Kidney epithelial cell (primary cell): ENCODE measurements around the gene PRR19. TPM values are rescaled to one million over a fixed set of nuclear protein-coding genes. Genes with fewer than 3 reads are reported as not detected.
"Not testable (repeated sequence)": the region's sequence is repeated elsewhere in the genome, so short reads cannot be mapped to it uniquely, and the experiment has no call there.

ENCODE experiments used
- DNase-seq: peaks from one replicate; pipeline ENCODE4 v3.0.0-alpha.2; 2010; ENCODE audit warnings: low read depth
- H3K27me3 ChIP-seq: 2 replicates; pipeline ENCODE4 v1.6.0; 2011; ENCODE audit warnings: low read length; ENCODE audit not compliant: control insufficient read depth, insufficient read depth
- H3K36me3 ChIP-seq: 2 replicates; pipeline ENCODE4 v1.5.1; 2011; ENCODE audit warnings: low read length; ENCODE audit not compliant: control insufficient read depth, insufficient read depth
- H3K4me3 ChIP-seq: 2 replicates; pipeline ENCODE4 v1.5.1; 2011; ENCODE audit warnings: low read depth, mild to moderate bottlenecking, control low read depth, low read length
- total RNA-seq: library from RNA; depleted of rRNA; stranded (reverse); fragments of >200 nt; gene quantifications from 2 replicates; pipeline ENCODE4 v1.2.3, GENCODE V29; 2015
- TF ChIP-seq, protein P1 (sequence below): IDR thresholded peaks from 2 replicates; pipeline ENCODE4 v1.5.1; 2011; ENCODE audit warnings: mild to moderate bottlenecking, moderate library complexity, low read length, control low read depth, inconsistent platforms; ENCODE audit not compliant: insufficient read depth, poor library complexity, severe bottlenecking

PRR19 gene
- total RNA-seq, 1 donor from 2014 or later: 0.92 TPM

DNA sequence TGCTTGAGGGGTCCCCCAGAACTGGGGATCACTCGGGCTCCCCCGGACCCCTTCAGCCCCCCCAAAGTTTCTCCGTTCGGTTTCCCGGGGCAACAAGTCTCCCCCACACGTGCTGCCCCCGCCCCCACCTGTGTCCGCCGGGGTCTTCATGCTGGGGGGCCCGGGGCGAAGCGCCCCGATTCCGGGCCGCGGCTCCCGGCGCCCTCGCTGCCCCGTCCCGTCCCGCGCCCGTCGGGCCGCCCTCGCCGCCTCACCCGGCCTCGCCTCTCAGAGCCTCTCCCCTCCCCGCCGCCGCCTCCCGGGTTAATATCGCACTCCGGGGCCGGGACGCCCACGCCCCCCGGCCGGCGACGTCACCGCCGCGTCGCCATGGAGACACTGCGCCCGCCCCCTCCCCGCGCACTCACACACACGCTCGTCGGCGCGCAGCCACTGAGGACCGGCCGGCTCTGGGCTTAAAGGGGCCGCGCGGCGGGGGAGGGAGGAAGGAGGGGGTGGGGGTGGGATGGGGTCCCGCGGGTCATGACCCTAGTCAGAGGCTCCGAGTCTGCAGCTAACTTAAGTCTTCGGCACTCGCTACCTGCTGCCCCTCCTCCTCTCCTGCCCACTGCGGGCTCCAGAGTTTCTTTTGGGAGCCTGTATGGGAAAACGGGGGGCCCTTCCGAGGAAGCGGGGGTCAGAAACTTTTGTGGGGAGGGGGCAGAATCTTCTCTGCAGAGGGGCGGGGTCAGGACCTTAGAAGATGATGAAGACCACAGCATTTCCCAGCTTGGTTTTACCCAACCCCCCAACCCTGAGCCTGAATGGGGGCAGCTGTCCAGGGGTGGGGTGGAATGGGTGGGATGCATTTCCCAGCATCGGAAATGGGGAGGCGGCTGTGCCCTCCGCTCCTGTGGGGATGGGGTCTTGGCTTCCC is 46.8 kb upstream of the PRR19 start, which contains the start of gene ERF:
Gene ERF, minus strand, starts transcription at position 279 of the 916 bp plus-strand sequence. Its CDS starts 129 bp downstream, at position 150.
- Histone ChIP-seq H3K36me3 (no peaks in the 10 kb centered on the region), H3K27me3 (no peaks in the 10 kb centered on the region), H3K4me3 (peak within 1 kb of the TSS; percentile 99)
- TF ChIP-seq, protein P1, sequence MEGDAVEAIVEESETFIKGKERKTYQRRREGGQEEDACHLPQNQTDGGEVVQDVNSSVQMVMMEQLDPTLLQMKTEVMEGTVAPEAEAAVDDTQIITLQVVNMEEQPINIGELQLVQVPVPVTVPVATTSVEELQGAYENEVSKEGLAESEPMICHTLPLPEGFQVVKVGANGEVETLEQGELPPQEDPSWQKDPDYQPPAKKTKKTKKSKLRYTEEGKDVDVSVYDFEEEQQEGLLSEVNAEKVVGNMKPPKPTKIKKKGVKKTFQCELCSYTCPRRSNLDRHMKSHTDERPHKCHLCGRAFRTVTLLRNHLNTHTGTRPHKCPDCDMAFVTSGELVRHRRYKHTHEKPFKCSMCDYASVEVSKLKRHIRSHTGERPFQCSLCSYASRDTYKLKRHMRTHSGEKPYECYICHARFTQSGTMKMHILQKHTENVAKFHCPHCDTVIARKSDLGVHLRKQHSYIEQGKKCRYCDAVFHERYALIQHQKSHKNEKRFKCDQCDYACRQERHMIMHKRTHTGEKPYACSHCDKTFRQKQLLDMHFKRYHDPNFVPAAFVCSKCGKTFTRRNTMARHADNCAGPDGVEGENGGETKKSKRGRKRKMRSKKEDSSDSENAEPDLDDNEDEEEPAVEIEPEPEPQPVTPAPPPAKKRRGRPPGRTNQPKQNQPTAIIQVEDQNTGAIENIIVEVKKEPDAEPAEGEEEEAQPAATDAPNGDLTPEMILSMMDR: no peak
- peak; percentile 38 for DNase-seq

DNA sequence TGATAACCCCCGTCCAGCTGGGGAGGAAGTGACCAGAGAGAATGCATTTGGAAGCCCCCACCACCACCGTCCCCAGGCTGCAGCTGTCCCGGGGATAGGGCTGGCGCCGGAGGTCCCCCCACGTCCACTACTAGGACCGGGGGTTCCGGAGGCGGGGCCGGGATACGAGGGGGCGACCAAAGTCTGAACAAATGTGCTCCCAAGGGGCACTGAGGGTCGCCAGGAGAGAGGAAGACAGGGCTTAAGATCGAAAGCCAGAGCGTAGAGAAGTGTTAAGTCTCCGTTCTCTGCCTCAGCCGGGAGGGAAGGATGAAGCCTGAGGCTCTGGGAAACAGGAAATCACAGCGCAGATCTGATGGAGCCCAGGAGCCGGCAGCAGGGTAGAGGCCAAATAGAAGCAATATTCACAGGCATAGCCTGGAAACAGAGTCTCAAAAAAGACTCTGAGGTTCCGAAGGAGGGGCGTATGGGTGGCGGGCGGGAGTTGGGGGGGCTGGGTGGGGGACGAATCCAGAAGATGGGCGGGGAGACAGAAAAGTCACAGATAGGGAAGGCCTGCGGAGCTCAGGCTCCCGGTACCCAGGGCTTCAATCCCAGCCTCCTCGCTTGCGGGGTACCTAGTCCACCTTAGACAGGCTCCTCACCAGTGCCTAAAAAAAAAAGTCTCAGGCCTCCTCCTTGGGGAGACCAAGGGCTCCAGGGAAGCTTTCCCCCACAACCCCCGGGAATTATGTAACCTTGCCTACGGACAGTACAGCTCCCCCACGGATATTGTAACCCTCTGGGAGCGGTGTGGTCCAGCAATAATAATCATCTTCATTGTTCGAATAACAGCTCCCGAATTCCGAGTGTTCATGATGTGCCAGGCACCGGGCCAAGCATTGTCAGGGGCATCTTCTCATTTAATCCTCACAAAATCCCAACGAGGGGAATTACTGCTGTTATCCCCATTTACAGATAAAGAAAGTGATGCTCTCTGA is 45.9 kb upstream of the PRR19 start:
- Histone ChIP-seq H3K36me3 (no peaks in the 10 kb centered on the region), H3K4me3 (peak overlapping the region; percentile 99), H3K27me3 (no peaks in the 10 kb centered on the region)
- no peak for DNase-seq
- TF ChIP-seq, protein P1: no peak

DNA sequence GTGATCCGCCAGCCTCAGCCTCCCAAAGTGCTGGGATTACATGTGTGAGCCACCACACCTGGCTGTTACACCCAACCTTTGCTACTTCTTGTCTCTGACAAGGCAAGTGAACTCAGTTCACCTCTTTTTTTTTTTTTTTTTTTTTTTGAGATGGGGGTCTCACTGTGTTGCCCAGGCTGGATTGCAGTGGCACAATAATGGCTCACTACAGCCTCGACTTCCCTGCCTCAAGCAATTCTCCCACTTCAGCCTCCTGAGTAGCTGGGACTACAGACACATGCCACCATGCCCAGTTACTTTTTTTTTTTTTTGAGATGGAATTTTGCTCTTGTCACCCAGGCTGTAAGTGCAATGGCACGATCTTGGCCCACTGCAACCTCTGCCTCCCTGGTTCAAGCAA is 44.1 kb upstream of the PRR19 start:
- not testable (repeated sequence) for H3K27me3 ChIP-seq, H3K4me3 ChIP-seq, DNase-seq, H3K36me3 ChIP-seq

DNA sequence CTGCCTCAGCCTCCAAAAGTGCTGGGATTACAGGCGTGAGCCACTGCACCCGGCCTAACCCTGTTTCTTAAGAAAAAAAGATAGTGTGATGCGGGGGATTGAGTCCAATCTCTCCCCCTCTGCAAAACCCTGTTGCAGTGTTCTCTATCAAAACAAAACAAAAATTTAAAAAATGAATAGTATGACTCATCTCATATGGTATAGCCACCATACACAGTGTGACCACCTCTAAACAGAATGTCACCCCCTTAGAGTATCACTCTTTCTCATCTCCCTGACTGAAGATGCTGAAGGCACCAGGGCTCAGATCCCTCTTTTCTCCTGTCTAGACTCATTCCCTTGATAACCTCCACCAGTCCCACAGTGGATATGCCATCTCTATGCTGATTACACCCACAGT is 40.2 kb upstream of the PRR19 start:
- no peak for DNase-seq
- TF ChIP-seq, protein P1: no peak
- Histone ChIP-seq H3K36me3 (no peaks in the 10 kb centered on the region), H3K27me3 (no peaks in the 10 kb centered on the region), H3K4me3 (no peak overlapping the region)

DNA sequence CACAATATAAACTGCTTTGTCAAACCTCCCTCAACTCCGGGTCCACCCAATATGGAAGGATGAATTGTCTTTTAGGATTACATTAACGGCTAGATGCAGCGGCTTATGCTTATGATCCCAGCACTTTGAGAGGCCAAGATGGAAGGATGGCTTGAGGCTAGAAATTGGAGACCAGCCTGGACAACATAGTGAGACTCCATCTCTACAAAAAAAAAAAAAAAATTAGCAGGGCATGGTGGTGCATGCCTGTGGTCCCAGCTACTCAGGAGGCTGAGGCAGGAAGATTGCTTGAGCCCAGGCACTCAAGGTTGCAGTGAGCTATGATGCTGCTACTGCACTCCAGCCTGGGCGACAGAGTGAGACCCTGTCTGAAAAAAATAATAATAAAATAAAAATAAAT is 35.8 kb upstream of the PRR19 start:
- not testable (repeated sequence) for DNase-seq, H3K36me3 ChIP-seq, H3K27me3 ChIP-seq, H3K4me3 ChIP-seq

DNA sequence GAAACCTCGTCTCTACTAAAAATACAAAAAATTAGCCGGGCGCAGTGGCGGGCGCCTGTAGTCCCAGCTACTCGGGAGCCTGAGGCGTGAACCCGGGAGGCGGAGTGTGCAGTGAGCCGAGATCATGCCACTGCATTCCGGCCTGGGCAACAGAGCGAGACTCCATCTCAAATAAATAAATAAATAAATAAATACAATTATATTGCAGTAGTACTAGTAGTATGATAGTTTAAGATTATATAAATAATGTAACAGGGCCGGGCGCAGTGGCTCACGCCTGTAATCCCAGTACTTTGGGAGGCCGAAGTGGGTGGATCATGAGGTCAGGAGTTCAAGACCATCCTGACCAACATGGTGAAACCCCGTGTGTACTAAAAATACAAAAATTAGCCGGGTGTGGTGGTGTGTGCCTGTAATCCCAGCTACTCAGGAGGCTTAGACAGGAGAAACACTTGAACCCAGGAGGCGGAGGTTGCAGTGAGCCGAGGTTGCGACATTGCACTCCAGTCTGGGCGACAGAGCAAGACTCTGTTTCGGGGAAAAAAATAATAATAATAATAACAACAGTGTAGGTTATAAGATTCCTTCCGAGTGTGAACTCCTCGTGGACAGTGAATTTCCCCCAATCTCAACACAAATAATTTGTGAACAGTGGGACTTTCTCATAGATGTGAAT is 34.9 kb upstream of the PRR19 start:
- H3K27me3 ChIP-seq, H3K4me3 ChIP-seq, H3K36me3 ChIP-seq, DNase-seq: not testable (repeated sequence)
